ENCODE measurements around the gene GALNT18.

DNA sequence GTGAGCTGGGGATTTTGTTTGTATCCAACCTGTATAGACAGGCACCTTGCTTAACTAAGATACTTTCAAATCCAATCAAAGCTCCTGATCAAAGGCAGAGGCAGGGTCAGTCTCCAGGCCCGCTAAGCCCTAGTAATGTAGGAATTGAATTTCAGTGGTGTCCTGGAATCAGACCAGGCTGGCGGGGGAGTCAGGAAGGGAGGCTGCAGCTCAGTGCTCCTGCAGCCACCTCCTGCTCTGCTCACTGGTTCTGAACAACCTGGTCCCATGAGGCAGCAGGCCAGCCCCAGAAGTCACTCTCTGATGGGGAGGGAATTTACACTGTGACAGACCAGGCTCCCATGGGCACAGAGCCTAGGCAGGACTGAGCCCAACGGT lies 38.5 kb upstream of the GALNT18 start:
- TF ChIP-seq, protein P1, sequence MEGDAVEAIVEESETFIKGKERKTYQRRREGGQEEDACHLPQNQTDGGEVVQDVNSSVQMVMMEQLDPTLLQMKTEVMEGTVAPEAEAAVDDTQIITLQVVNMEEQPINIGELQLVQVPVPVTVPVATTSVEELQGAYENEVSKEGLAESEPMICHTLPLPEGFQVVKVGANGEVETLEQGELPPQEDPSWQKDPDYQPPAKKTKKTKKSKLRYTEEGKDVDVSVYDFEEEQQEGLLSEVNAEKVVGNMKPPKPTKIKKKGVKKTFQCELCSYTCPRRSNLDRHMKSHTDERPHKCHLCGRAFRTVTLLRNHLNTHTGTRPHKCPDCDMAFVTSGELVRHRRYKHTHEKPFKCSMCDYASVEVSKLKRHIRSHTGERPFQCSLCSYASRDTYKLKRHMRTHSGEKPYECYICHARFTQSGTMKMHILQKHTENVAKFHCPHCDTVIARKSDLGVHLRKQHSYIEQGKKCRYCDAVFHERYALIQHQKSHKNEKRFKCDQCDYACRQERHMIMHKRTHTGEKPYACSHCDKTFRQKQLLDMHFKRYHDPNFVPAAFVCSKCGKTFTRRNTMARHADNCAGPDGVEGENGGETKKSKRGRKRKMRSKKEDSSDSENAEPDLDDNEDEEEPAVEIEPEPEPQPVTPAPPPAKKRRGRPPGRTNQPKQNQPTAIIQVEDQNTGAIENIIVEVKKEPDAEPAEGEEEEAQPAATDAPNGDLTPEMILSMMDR (IDR thresholded peaks at IDR 0.05; ENCODE audit: low read depth, low read length, missing input control), result no peak
- TF ChIP-seq RAD21 (IDR thresholded peaks at IDR 0.05) (no peak), JUND (IDR thresholded peaks at IDR 0.05) (no peak), NR2F2 (IDR thresholded peaks at IDR 0.05) (no peak), GABPA (IDR thresholded peaks at IDR 0.05 in 1 of 2, conservative IDR thresholded peaks at IDR 0.05 in 1 of 2) (no peak)
- TF ChIP-seq, protein P2, sequence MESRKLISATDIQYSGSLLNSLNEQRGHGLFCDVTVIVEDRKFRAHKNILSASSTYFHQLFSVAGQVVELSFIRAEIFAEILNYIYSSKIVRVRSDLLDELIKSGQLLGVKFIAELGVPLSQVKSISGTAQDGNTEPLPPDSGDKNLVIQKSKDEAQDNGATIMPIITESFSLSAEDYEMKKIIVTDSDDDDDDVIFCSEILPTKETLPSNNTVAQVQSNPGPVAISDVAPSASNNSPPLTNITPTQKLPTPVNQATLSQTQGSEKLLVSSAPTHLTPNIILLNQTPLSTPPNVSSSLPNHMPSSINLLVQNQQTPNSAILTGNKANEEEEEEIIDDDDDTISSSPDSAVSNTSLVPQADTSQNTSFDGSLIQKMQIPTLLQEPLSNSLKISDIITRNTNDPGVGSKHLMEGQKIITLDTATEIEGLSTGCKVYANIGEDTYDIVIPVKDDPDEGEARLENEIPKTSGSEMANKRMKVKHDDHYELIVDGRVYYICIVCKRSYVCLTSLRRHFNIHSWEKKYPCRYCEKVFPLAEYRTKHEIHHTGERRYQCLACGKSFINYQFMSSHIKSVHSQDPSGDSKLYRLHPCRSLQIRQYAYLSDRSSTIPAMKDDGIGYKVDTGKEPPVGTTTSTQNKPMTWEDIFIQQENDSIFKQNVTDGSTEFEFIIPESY (IDR thresholded peaks at IDR 0.05), result no peak
- TF ChIP-seq, protein P3, sequence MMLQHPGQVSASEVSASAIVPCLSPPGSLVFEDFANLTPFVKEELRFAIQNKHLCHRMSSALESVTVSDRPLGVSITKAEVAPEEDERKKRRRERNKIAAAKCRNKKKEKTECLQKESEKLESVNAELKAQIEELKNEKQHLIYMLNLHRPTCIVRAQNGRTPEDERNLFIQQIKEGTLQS (IDR thresholded peaks at IDR 0.05), result no peak

Data from liver (tissue), 3 donors.